GM12873 (cell line): Measurements from ENCODE around the gene PFKP.

Experiments used
- CTCF ChIP-seq: IDR thresholded peaks from 2 replicates; pipeline ENCODE4 v1.5.1; 2012; ENCODE audit warnings: low read depth, mild to moderate bottlenecking, moderate library complexity, low read length, control low read depth; ENCODE audit not compliant: insufficient read depth; ENCODE audit errors: missing control alignments

PFKP gene

GRCh38 chr10:3067859-3068179 is 471 bp downstream of the PFKP start:
- no peak for TF ChIP-seq CTCF

- no peak for TF ChIP-seq CTCF
These were observed 1.0 kb downstream of the PFKP start for GRCh38 chr10:3068201-3068967.

GRCh38 chr10:3068968-3069737 is 1.8 kb downstream of the PFKP start:
- no peak for TF ChIP-seq CTCF

GRCh38 chr10:3069876-3070275 is 2.5 kb downstream of the PFKP start:
- no peak for TF ChIP-seq CTCF

GRCh38 chr10:3071405-3072198 is 4.3 kb downstream of the PFKP start:
- TF ChIP-seq CTCF = no peak

GRCh38 chr10:3072641-3073360 is 5.5 kb downstream of the PFKP start:
- TF ChIP-seq CTCF = no peak

GRCh38 chr10:3074145-3074665 is 6.9 kb downstream of the PFKP start:
- TF ChIP-seq CTCF = no peak
